SJCRH30 (cell line): ENCODE measurements around the gene KRTCAP3. TPM values are rescaled to one million over a fixed set of nuclear protein-coding genes. Genes with fewer than 3 reads are reported as not detected.
"Not testable (repeated sequence)": the region's sequence is repeated elsewhere in the genome, so short reads cannot be mapped to it uniquely, and the experiment has no call there.

Source experiments
- DNase-seq, 2 experiments: peaks; one replicate each; pipeline ENCODE4 v3.0.0-alpha.2; 2015 to 2020
- H3K27ac ChIP-seq: fragments of 250-450 bp; sonication (Bioruptor Pico); 2 replicates; pipeline ENCODE4 v1.5.1; 2020; ENCODE audit warnings: mild to moderate bottlenecking, moderate library complexity
- H3K27me3 ChIP-seq: fragments of 250-450 bp; sonication (Bioruptor Pico); 2 replicates; pipeline ENCODE4 v1.5.1; 2020; ENCODE audit warnings: mild to moderate bottlenecking, moderate library complexity
- H3K36me3 ChIP-seq: fragments of 250-450 bp; sonication (Bioruptor Pico); 2 replicates; pipeline ENCODE4 v1.5.1; 2020; ENCODE audit warnings: mild to moderate bottlenecking, moderate library complexity
- H3K4me1 ChIP-seq: fragments of 250-450 bp; sonication (Bioruptor Pico); 2 replicates; pipeline ENCODE4 v1.5.1; 2020; ENCODE audit warnings: mild to moderate bottlenecking, moderate library complexity
- H3K4me3 ChIP-seq: fragments of 250-450 bp; sonication (Bioruptor Pico); 2 replicates; pipeline ENCODE4 v1.5.1; 2020; ENCODE audit warnings: mild to moderate bottlenecking, moderate library complexity
- H3K9me3 ChIP-seq: fragments of 250-450 bp; sonication (Bioruptor Pico); replicated peaks from 2 replicates; pipeline ENCODE4 v1.5.1; 2020; ENCODE audit warnings: mild to moderate bottlenecking, moderate library complexity
- total RNA-seq: library from RNA; depleted of rRNA; stranded (reverse); fragments of >200 nt; shearing (Covaris generic); gene quantifications from 2 replicates; pipeline ENCODE4 v1.2.3, GENCODE V29; 2014

The KRTCAP3 gene
- total RNA-seq, 1 experiment from 2014 or later, result 0.24 TPM

- H3K27ac ChIP-seq, H3K4me3 ChIP-seq, H3K4me1 ChIP-seq, DNase-seq, H3K9me3 ChIP-seq, H3K36me3 ChIP-seq, H3K27me3 ChIP-seq: not testable (repeated sequence)
Measured at GRCh38 chr2:27425039-27425438, 17.1 kb upstream of the KRTCAP3 start.

GRCh38 chr2:27427863-27428212, 14.3 kb upstream of the KRTCAP3 start:
- peak overlapping the region; percentile 98 for H3K4me3 ChIP-seq
- peaks cover 17% of the 10 kb centered on the region for H3K4me1 ChIP-seq
- no peaks in the 10 kb centered on the region for H3K9me3 ChIP-seq
- peak overlapping the region; percentile 81 for H3K27ac ChIP-seq
- no peaks in the 10 kb centered on the region; the same call in 1 of the 2 replicates for H3K36me3 ChIP-seq
- no peak for DNase-seq
- H3K27me3 ChIP-seq, result no peaks in the 10 kb centered on the region

GRCh38 chr2:27428213-27428977, 13.8 kb upstream of the KRTCAP3 start, which contains the start of gene NRBP1:
NRBP1 (plus strand) TSS chr2:27428631; CDS start chr2:27433274, 4,643 bp downstream.
- Histone ChIP-seq H3K4me3 (peak within 1 kb of the TSS; percentile 98), H3K27ac (peak within 1 kb of the TSS; percentile 81), H3K36me3 (peaks cover 5% of the 10 kb centered on the region), H3K27me3 (no peaks in the 10 kb centered on the region), H3K4me1 (peaks cover 17% of the 10 kb centered on the region), H3K9me3 (no peaks in the 10 kb centered on the region)
- DNase-seq, result peak; percentile 96 to 98

GRCh38 chr2:27428978-27429541, 13.1 kb upstream of the KRTCAP3 start:
- Histone ChIP-seq H3K27me3 (no peaks in the 10 kb centered on the region), H3K9me3 (no peaks in the 10 kb centered on the region), H3K4me3 (peak overlapping the region; percentile 98), H3K27ac (peak overlapping the region; percentile 81), H3K36me3 (peaks cover 11% of the 10 kb centered on the region), H3K4me1 (peaks cover 17% of the 10 kb centered on the region)
- DNase-seq, result peak; percentile 87 to 91

GRCh38 chr2:27431395-27431794, 10.8 kb upstream of the KRTCAP3 start:
- Histone ChIP-seq H3K4me3 (no peak overlapping the region), H3K27ac (peak overlapping the region; percentile 21), H3K36me3 (peaks cover 31% of the 10 kb centered on the region), H3K9me3 (no peaks in the 10 kb centered on the region), H3K27me3 (no peaks in the 10 kb centered on the region), H3K4me1 (peaks cover 17% of the 10 kb centered on the region)
- DNase-seq, result peak; percentile 73

GRCh38 chr2:27435628-27436027, 6.6 kb upstream of the KRTCAP3 start:
- H3K9me3 ChIP-seq, result no peaks in the 10 kb centered on the region
- H3K4me1 ChIP-seq, result peaks cover 11% of the 10 kb centered on the region
- DNase-seq, result no peak
- H3K4me3 ChIP-seq, result no peak overlapping the region
- no peak overlapping the region for H3K27ac ChIP-seq
- H3K27me3 ChIP-seq, result no peaks in the 10 kb centered on the region
- H3K36me3 ChIP-seq, result peaks cover 62% of the 10 kb centered on the region

- peaks cover 48% of the 10 kb centered on the region for H3K36me3 ChIP-seq
- H3K4me1 ChIP-seq, result no peaks in the 10 kb centered on the region
- no peaks in the 10 kb centered on the region for H3K27me3 ChIP-seq
- no peak overlapping the region for H3K4me3 ChIP-seq
- no peak for DNase-seq
- H3K27ac ChIP-seq, result no peak overlapping the region
- no peaks in the 10 kb centered on the region for H3K9me3 ChIP-seq
Measured at GRCh38 chr2:27441226-27441926, 805 bp upstream of the KRTCAP3 start.

GRCh38 chr2:27442920-27443282, 720 bp downstream of the KRTCAP3 start:
- H3K4me3 ChIP-seq, result no peak overlapping the region
- no peak for DNase-seq
- no peaks in the 10 kb centered on the region for H3K9me3 ChIP-seq
- H3K4me1 ChIP-seq, result no peaks in the 10 kb centered on the region
- H3K36me3 ChIP-seq, result peaks cover 38% of the 10 kb centered on the region
- no peaks in the 10 kb centered on the region for H3K27me3 ChIP-seq
- H3K27ac ChIP-seq, result no peak overlapping the region

GRCh38 chr2:27445155-27445554, 3.0 kb downstream of the KRTCAP3 start:
- H3K9me3 ChIP-seq, result no peaks in the 10 kb centered on the region
- no peak overlapping the region for H3K27ac ChIP-seq
- H3K4me3 ChIP-seq, result no peak overlapping the region
- no peak for DNase-seq
- H3K36me3 ChIP-seq, result peaks cover 24% of the 10 kb centered on the region
- no peaks in the 10 kb centered on the region for H3K27me3 ChIP-seq
- no peaks in the 10 kb centered on the region for H3K4me1 ChIP-seq

- no peak for DNase-seq
- Histone ChIP-seq H3K27ac (no peak overlapping the region), H3K36me3 (peaks cover 19% of the 10 kb centered on the region), H3K27me3 (no peaks in the 10 kb centered on the region), H3K4me1 (no peaks in the 10 kb centered on the region), H3K9me3 (no peaks in the 10 kb centered on the region), H3K4me3 (no peak overlapping the region)
Measured at GRCh38 chr2:27445615-27446014, 3.4 kb downstream of the KRTCAP3 start.

- Histone ChIP-seq H3K27ac (no peak overlapping the region), H3K36me3 (peaks cover 15% of the 10 kb centered on the region), H3K9me3 (no peaks in the 10 kb centered on the region), H3K4me3 (no peak overlapping the region), H3K4me1 (no peaks in the 10 kb centered on the region), H3K27me3 (no peaks in the 10 kb centered on the region)
- no peak for DNase-seq
Measured at GRCh38 chr2:27446057-27446456, 3.9 kb downstream of the KRTCAP3 start.

- Histone ChIP-seq H3K4me3 (no peak overlapping the region), H3K4me1 (no peaks in the 10 kb centered on the region), H3K36me3 (peaks cover 3% of the 10 kb centered on the region; the same call in 1 of the 2 replicates), H3K9me3 (no peaks in the 10 kb centered on the region), H3K27me3 (no peaks in the 10 kb centered on the region), H3K27ac (no peak overlapping the region)
- DNase-seq, result no peak
Measured at GRCh38 chr2:27448381-27448780, 6.2 kb downstream of the KRTCAP3 start.

GRCh38 chr2:27451095-27451494, 8.9 kb downstream of the KRTCAP3 start:
- Histone ChIP-seq H3K27ac (no peak overlapping the region), H3K27me3 (0 out of 2 replicates have a peak, but pooled peaks cover 2% of the 10 kb centered on the region), H3K4me3 (no peak overlapping the region), H3K9me3 (no peaks in the 10 kb centered on the region), H3K36me3 (peaks cover 3% of the 10 kb centered on the region; the same call in 1 of the 2 replicates), H3K4me1 (no peaks in the 10 kb centered on the region)
- DNase-seq, result no peak

- no peaks in the 10 kb centered on the region for H3K36me3 ChIP-seq
- 0 out of 2 replicates have a peak, but pooled peaks cover 2% of the 10 kb centered on the region for H3K27me3 ChIP-seq
- H3K4me3 ChIP-seq, result no peak overlapping the region
- no peak overlapping the region for H3K27ac ChIP-seq
- no peaks in the 10 kb centered on the region for H3K9me3 ChIP-seq
- H3K4me1 ChIP-seq, result no peaks in the 10 kb centered on the region
- no peak for DNase-seq
Measured at GRCh38 chr2:27453968-27454367, 11.8 kb downstream of the KRTCAP3 start.

- no peaks in the 10 kb centered on the region for H3K9me3 ChIP-seq
- H3K27ac ChIP-seq, result no peak overlapping the region
- H3K27me3 ChIP-seq, result no peaks in the 10 kb centered on the region; the same call in 1 of the 2 replicates
- no peak for DNase-seq
- H3K36me3 ChIP-seq, result no peaks in the 10 kb centered on the region
- H3K4me3 ChIP-seq, result no peak overlapping the region
- H3K4me1 ChIP-seq, result no peaks in the 10 kb centered on the region
Measured at GRCh38 chr2:27461118-27461517, 18.9 kb downstream of the KRTCAP3 start.
